NCI-H1436 (cell line): ENCODE data around the gene ROBO1.
"Not testable (repeated sequence)": the region's sequence is repeated elsewhere in the genome, so short reads cannot be mapped to it uniquely, and the experiment has no call there.

Source experiments
- DNase-seq: peaks from one replicate; lab custom pipeline; 2025; lab: John Stamatoyannopoulos, UW

ROBO1 gene

GRCh38 chr3:78734048-78734637, 1033.7 kb downstream of the ROBO1 start:
- no peak for DNase-seq

- no peak for DNase-seq
Observed at GRCh38 chr3:78732893-78733292, 1034.9 kb downstream of the ROBO1 start.

GRCh38 chr3:78732471-78732870, 1035.3 kb downstream of the ROBO1 start:
- no peak for DNase-seq

GRCh38 chr3:78729946-78730345, 1037.9 kb downstream of the ROBO1 start:
- DNase-seq: no peak

GRCh38 chr3:78728406-78729145, 1039.2 kb downstream of the ROBO1 start:
- DNase-seq: peak; percentile 66

GRCh38 chr3:78726545-78726944, 1041.3 kb downstream of the ROBO1 start:
- no peak for DNase-seq

- DNase-seq: no peak
Observed at GRCh38 chr3:78725703-78726246, 1042.0 kb downstream of the ROBO1 start.

- DNase-seq: no peak
Observed at GRCh38 chr3:78724859-78725258, 1042.9 kb downstream of the ROBO1 start.

- not testable (repeated sequence) for DNase-seq
Observed at GRCh38 chr3:78724364-78724763, 1043.4 kb downstream of the ROBO1 start.

GRCh38 chr3:78721771-78722543, 1045.8 kb downstream of the ROBO1 start:
- no peak for DNase-seq

- DNase-seq: no peak
Observed at GRCh38 chr3:78718707-78719106, 1049.1 kb downstream of the ROBO1 start.

GRCh38 chr3:78717041-78717440, 1050.8 kb downstream of the ROBO1 start:
- no peak for DNase-seq

GRCh38 chr3:78712941-78713340, 1054.9 kb downstream of the ROBO1 start:
- DNase-seq: no peak

GRCh38 chr3:78712270-78712669, 1055.5 kb downstream of the ROBO1 start:
- no peak for DNase-seq

- no peak for DNase-seq
Observed at GRCh38 chr3:78708565-78709073, 1059.2 kb downstream of the ROBO1 start.

- DNase-seq: no peak
Observed at GRCh38 chr3:78707609-78708008, 1060.2 kb downstream of the ROBO1 start.

- no peak for DNase-seq
Observed at GRCh38 chr3:78706906-78707523, 1060.8 kb downstream of the ROBO1 start.

GRCh38 chr3:78703944-78704343, 1063.9 kb downstream of the ROBO1 start:
- no peak for DNase-seq

GRCh38 chr3:78701537-78701936, 1066.3 kb downstream of the ROBO1 start:
- no peak for DNase-seq

- no peak for DNase-seq
Observed at GRCh38 chr3:78698431-78698830, 1069.4 kb downstream of the ROBO1 start.

GRCh38 chr3:78697426-78697825, 1070.4 kb downstream of the ROBO1 start:
- no peak for DNase-seq

- no peak for DNase-seq
Observed at GRCh38 chr3:78690766-78691165, 1077.0 kb downstream of the ROBO1 start.
